ENCODE data around the gene WFIKKN1. TPM values are rescaled to one million over a fixed set of nuclear protein-coding genes. Genes with fewer than 3 reads are reported as not detected.

Gene WFIKKN1
- total and polyA plus RNA-seq, 8 donors = 0.11 to 1.4 (median 0.52) TPM

- intact Hi-C loops (cut with DNase I) = no loop called here
- TF ChIP-seq CTCF (IDR thresholded peaks at IDR 0.05) = no peak
- no peak overlapping the region for H3K4me3 ChIP-seq
- peaks cover 0 to 47% of the 10 kb centered on the region in 2 donors for H3K36me3 ChIP-seq
- no peaks in the 10 kb centered on the region for H3K9me3 ChIP-seq
- DNase-seq = no peak
- H3K27me3 ChIP-seq = peaks cover 0 to 6% of the 10 kb centered on the region in 2 donors
- no peak overlapping the region for H3K27ac ChIP-seq
- ATAC-seq = no peak
- peaks cover 15 to 52% of the 10 kb centered on the region in 2 donors for H3K4me1 ChIP-seq
Observed at GRCh38 chr16:631808-632358, 1.1 kb downstream of the WFIKKN1 start.

- H3K4me1 ChIP-seq = peaks cover 12 to 58% of the 10 kb centered on the region in 2 donors
Observed at GRCh38 chr16:632486-633335, 1.9 kb downstream of the WFIKKN1 start.

GRCh38 chr16:633336-634050 is 2.7 kb downstream of the WFIKKN1 start:
- TF ChIP-seq CTCF (IDR thresholded peaks at IDR 0.05) = no peak
- Histone ChIP-seq H3K36me3 (peaks cover 0 to 31% of the 10 kb centered on the region in 2 donors), H3K27me3 (peaks cover 0 to 6% of the 10 kb centered on the region in 2 donors), H3K4me3 (no peak overlapping the region), H3K27ac (no peak overlapping the region), H3K9me3 (no peaks in the 10 kb centered on the region), H3K4me1 (peaks cover 12 to 56% of the 10 kb centered on the region in 2 donors)
- ATAC-seq (no peak), DNase-seq (no peak)
- intact Hi-C loops (cut with DNase I) = no loop called here

More at GRCh38 chr16:632486-633335, 1.9 kb downstream of the WFIKKN1 start:
- DNase-seq (no peak), ATAC-seq (no peak)
- peaks cover 0 to 6% of the 10 kb centered on the region in 2 donors for H3K27me3 ChIP-seq
- H3K36me3 ChIP-seq = peaks cover 0 to 39% of the 10 kb centered on the region in 2 donors
- intact Hi-C loops (cut with DNase I) = no loop called here
- no peak overlapping the region for H3K4me3 ChIP-seq
- no peak for TF ChIP-seq CTCF (IDR thresholded peaks at IDR 0.05)
- H3K27ac ChIP-seq = no peak overlapping the region
- no peaks in the 10 kb centered on the region for H3K9me3 ChIP-seq

- TF ChIP-seq CTCF (IDR thresholded peaks at IDR 0.05) = no peak
- DNase-seq = no peak
- Histone ChIP-seq H3K27ac (no peak overlapping the region), H3K27me3 (peaks cover 0 to 6% of the 10 kb centered on the region in 2 donors), H3K4me3 (no peak overlapping the region), H3K36me3 (peaks cover 0 to 24% of the 10 kb centered on the region in 2 donors), H3K4me1 (peaks cover 12 to 49% of the 10 kb centered on the region in 2 donors), H3K9me3 (no peaks in the 10 kb centered on the region)
- no peak for ATAC-seq
- intact Hi-C loops (cut with DNase I) = no loop called here
Observed at GRCh38 chr16:634051-634670, 3.4 kb downstream of the WFIKKN1 start.

Measured in left lung (tissue), 10 donors.